Fibroblast of peridontal ligament (primary cell): ENCODE data around the gene CCDC89.
"Not testable (repeated sequence)": the region's sequence is repeated elsewhere in the genome, so short reads cannot be mapped to it uniquely, and the experiment has no call there.

Source experiments
- DNase-seq: peaks from one replicate; pipeline ENCODE4 v3.0.0-alpha.2; 2010; ENCODE audit errors: extremely low read depth

Gene CCDC89

DNA sequence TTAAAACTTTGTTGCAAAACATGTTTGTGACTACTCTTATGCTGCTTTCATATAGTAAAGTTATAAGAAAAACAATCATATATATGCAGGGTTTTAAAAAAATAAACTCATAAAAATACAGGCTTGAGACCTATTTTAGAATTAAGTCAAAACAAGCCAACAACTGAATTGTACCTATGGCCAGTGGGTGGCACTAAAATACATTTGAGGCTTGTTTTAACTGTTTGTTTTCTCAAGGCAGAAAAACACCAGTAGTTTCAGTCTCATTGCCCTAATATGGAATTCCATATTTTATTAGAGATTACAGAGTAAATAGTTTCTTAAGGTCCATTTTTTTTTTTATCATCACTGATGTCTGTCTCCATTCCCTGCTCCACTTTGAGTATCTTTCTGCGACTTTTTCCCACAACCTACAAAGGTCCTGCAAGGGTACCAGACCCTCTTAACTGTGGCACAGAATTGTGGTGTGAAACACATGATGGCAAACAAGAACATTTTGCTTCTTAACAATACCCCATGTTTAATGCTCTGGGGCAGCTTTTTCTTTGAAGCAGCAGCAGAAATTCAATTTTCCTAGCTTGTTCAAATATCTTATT, 8.5 kb upstream of the CCDC89 start:
- peak; percentile 80 for DNase-seq

GRCh38 chr11:85685125-85685819, 723 bp downstream of the CCDC89 start:
- DNase-seq, result no peak

- DNase-seq, result peak; percentile 57
Measured at GRCh38 chr11:85682330-85683305, 3.4 kb downstream of the CCDC89 start.

DNA sequence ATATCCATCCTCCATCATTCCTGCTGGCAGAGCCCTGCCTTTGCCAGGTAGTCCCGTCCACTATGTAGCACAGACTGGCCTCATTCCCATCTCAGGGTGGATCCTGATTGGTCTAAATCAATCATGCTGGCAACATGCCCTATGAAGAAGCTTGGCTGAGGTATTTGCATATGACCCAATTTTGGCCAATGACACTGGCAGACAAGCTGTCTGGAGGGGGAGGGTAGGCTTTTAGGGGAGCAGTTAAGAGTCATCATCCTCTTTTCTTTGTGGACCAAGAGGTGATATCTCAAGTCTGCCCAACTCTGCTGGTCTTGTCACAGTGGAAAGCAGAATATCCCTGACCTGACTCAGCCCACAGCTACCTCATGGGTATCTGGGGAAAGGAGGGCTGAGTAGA, 5.1 kb downstream of the CCDC89 start:
- no peak for DNase-seq

DNA sequence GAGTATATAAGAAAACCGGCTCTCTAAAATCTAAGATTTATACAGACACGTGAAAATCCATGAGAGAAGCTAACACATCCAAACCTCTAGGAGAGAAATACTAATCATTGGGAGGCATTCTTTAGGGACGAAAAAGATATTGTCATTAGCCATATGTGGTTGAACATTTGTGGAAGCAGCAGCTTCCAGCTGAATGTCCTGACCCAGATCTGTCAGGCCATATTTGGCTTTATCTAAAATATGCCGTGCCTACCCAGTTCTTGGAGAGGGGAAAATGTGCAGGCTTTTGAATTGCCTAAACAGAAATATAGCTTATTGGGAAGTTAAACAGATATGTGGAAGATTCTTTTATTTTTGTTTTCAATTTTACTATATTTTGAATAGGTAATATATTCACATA, 6.4 kb downstream of the CCDC89 start:
- no peak for DNase-seq

DNA sequence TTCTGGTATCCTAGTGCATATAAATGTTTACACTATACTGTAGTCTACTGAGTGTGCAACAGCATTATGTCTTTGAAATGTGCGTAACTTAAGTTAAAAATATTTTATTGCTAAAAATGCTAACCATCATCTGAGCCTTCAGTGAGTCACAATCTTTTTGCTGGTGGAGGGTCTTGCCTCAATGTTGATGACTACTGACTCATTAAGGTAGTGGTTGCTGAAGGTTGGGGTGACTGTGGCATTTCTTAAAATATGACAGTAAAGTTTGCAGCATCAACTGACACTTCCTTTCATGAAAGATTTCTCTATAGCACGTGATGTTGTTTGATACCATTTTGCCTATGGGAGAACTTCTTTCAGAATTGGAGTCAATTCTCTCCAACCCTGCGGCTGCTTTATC, 12.6 kb downstream of the CCDC89 start:
- DNase-seq, result no peak

DNA sequence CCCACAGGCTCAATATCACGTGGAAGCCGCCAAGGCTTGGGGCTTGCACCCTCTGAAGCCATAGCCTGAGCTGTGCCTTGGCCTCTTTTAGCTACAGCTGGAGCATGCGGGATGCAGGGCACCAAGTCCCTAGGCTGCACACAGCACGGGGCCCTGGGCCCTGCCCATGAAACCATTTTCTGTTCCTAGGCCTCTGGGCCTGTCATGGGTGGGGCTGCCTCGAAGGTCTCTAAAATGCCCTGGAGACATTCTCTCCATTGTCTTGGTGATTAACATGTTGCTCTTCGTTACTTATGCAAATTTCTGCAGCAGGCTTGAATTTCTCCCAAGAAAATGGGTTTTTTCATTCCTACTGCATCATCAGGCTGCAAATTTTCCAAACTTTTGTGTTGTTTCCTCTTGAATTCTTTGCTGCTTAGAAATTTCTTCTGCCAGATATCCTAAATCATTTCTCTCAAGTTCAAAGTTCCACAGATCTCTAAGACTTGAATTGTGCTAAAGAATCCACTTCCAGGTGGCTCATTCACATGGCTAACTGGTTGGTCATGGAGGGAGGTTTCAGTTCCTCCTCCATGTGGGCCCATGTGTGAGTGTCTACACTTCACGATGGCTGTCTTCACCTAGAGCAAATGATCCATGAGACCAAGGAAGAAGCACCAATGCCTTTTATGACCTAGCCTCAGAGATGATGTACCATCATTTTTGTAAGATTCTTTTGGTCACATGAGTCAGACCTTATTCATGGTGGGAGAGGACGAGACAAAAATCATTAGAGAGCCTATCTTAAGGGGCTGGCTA, 13.7 kb downstream of the CCDC89 start:
- DNase-seq, result no peak

- DNase-seq, result not testable (repeated sequence)
Measured at GRCh38 chr11:85670949-85671663, 14.9 kb downstream of the CCDC89 start.

DNA sequence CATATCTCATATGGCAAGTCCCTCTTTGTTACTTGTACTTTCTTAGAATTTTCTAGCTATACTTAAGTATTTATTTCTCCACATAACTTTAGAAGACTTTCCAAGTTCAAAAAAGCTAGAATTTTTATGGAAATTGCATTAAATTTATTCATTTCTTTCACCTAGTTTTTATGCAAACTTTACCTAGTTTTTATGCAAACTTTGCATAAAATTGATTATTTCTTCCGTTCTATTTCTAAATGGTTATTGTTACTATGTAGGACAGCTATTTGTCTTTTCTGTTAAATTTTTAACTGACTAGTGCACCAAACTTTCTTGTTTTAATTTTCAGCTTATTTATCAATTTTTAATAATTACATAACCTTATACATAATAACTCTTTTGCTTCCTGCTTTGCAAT, 17.8 kb downstream of the CCDC89 start:
- no peak for DNase-seq

DNA sequence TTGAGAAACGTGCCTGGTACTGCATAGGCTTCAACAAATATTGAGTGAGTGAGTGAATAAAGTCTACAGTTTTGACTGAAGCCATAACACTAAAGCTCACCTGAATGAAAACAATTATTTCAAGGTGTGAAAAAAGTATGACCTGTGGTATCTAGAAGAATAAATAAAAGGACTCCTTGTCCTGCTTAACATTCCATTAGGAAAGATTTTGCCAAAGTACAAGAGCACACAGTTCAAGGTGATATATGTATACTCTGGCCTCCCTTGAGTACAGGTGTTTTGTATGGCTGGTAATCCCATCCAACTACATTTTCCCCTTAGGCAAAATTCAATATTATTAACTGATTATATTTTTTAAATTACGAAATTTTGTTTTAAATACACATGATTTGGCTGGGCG, 19.3 kb downstream of the CCDC89 start:
- no peak for DNase-seq

- DNase-seq, result peak; percentile 47
Measured at GRCh38 chr11:85665733-85666132, 20.3 kb downstream of the CCDC89 start.

DNA sequence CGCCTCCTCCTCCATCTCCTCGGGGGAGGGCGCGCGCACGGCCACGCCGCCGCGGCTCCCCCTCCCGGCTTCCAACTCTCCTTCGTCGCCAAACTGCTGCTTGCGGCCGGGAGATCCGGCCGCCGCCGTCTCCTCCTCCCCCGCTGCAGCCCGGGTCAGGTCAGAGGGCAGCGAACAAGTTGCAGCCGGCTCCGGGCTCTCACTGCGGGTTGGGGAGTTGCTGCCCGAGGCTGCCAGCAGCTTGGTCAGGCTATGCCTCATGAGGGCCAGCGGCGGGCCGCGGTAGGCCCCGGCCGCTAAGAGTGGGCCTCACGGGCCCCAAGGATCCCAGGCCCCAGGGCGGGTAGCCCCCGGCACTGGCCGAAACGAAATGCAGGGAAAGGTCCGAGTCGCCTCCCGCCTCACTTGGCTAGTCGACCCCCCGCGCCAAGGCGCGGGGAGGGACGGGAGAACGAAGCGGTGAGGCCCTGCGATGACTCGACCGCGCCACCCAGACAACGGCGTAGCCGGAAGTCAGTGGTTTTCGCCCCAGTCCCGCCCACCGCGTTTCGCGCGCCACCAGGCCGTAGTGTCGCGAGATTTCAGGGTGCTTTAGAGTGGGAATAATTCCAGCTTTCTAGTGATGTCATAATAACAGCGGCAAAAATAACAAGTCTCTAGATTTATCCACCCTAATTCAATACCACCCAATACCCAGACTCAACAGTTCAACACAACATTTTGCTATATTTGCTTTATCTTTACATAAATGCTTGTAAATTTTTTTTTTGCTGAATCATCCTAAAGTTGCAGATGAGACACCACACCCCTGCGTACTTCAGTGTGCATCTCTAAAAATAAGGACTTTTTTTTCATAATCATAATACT, 21.1 kb downstream of the CCDC89 start, which contains the start of gene CREBZF:
Gene CREBZF (minus strand): TSS at position 515 of the 867 bp plus-strand sequence. CDS start 254 bp downstream, at position 261.
- DNase-seq, result peak; percentile 95

DNA sequence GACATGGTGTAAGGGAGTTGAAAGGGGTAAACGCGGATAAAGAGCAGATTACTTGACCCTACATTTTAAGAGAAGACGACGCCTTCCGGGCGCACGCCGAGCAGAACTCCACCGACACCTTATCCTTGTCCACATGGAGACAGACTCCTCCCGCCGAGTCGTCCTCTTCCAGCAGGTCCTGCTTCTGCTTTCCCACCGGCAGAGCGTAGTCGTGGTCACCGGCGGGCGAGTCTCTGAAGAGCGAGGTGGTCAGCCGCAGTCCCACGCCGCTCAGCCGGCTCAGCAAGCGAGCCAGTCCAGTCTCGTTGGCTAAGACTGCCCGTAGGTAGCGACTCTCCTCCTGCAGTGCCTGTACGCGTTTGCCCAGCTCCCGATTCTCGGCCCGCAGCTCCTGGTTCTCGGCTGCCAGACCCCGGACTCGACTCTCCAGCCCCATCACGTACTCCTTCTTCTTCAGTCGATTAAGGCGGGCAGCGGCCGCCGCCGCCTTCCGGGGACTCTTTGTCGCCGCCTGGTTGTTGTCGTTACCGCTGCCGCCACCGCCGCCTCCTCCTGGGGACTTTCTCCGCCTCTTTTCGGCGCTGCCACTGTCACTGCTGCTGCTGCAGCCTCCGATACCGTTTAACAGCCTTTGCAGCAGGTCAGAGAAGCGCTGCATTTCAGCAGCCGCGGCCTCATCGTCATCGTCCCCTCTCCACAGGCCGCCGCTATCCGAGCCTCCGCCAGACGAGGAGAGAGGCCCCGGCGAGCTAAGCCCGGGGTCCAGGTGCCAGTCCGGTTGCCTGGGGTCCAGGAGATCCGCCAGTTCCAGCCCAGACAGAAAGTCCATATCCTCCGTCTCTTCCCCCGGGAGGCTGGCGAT, 22.0 kb downstream of the CCDC89 start:
- DNase-seq, result peak; percentile 42

GRCh38 chr11:85663080-85663752, 22.8 kb downstream of the CCDC89 start:
- DNase-seq, result no peak

GRCh38 chr11:85661972-85662664, 23.9 kb downstream of the CCDC89 start:
- peak; percentile 61 for DNase-seq

- no peak for DNase-seq
Measured at GRCh38 chr11:85658180-85658579, 27.8 kb downstream of the CCDC89 start.

DNA sequence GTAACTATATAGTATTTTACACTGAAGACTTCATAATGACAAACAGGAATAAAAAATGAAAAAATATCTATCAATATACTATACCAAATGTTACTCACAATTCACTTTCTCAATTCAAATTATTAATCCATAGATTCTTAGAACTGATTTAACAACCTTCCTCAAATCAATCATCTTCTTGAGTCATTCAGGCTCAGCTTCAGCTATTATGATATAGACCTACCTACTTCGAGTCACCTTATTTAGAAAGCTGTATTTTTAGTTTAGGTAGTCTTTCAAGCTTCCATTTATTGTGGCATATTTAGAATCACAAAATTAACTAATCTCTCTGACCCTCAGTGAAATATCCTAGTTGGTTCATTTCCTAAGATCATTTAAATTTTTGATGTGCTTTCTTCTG, 29.2 kb downstream of the CCDC89 start:
- DNase-seq, result no peak

- not testable (repeated sequence) for DNase-seq
Measured at GRCh38 chr11:85654343-85654742, 31.7 kb downstream of the CCDC89 start.
